H1 (cell line): ENCODE data around the gene ZNF511. TPM values are rescaled to one million over a fixed set of nuclear protein-coding genes. Genes with fewer than 3 reads are reported as not detected.

ENCODE experiments used
- CTCF ChIA-PET: fragments of 300-600 bp; sonication (Branson Sonifier 250); formaldehyde crosslinking; loops from one replicate; lab custom pipeline; 2021; ENCODE audit not compliant: partially characterized antibody; lab: Charles Lee
- POLR2A ChIA-PET: fragments of 300-600 bp; sonication (Branson Sonifier 250); formaldehyde crosslinking; loops from one replicate; lab custom pipeline; 2021; ENCODE audit warnings: inconsistent platforms; ENCODE audit not compliant: partially characterized antibody; lab: Charles Lee
- DNase-seq, 2 experiments: peaks; one replicate each; pipeline versions ENCODE4 v3.0.0 to v3.0.0-alpha.2; 2010 to 2022; ENCODE audit warnings: low spot score in 2 of 2, low read depth in 1 of 2, mixed read lengths in 1 of 2
- FAIRE-seq: peaks from 2 replicates; lab custom pipeline; 2011; peaks lifted over from hg19 to GRCh38; lab: Jason Lieb, UNC
- H2AFZ ChIP-seq: 2 replicates; pipeline ENCODE4 v1.8.1; 2012; ENCODE audit warnings: low read length, inconsistent platforms
- H2AK5ac ChIP-seq: 2 replicates; pipeline ENCODE4 v1.6.1; 2013; ENCODE audit warnings: low read depth, low read length
- H2BK120ac ChIP-seq: replicated peaks from 2 replicates; pipeline ENCODE3; 2013; ENCODE audit warnings: low read depth, low read length, inconsistent platforms
- H2BK12ac ChIP-seq: 2 replicates; pipeline ENCODE4 v1.6.1; 2013; ENCODE audit warnings: low read depth, low read length
- H2BK15ac ChIP-seq: 2 replicates; pipeline ENCODE4 v1.6.1; 2013; ENCODE audit warnings: low read length
- H2BK20ac ChIP-seq: 2 replicates; pipeline ENCODE4 v1.6.1; 2013; ENCODE audit warnings: low read length
- H2BK5ac ChIP-seq: 2 replicates; pipeline ENCODE4 v1.6.1; 2013; ENCODE audit warnings: low read depth, low read length
- H3K14ac ChIP-seq: 2 replicates; pipeline ENCODE4 v1.6.1; 2013; ENCODE audit warnings: inconsistent platforms; ENCODE audit not compliant: insufficient read length
- H3K18ac ChIP-seq: 2 replicates; pipeline ENCODE4 v1.6.1; 2013; ENCODE audit warnings: low read length; ENCODE audit errors: extremely low read depth
- H3K23ac ChIP-seq: 2 replicates; pipeline ENCODE4 v1.6.1; 2013; ENCODE audit warnings: inconsistent platforms; ENCODE audit not compliant: insufficient read length
- H3K23me2 ChIP-seq: 2 replicates; pipeline ENCODE4 v1.6.1; 2013; ENCODE audit warnings: low read depth, low read length
- H3K27ac ChIP-seq: 2 replicates; pipeline ENCODE4 v1.6.1; 2011; ENCODE audit warnings: low read depth, low read length, inconsistent platforms
- H3K27me3 ChIP-seq, 4 experiments: replicated peaks in 1 of 4; 1 replicate in 1 of 4; 2 replicates in 3 of 4; pipeline versions ENCODE4 v1.6.1 to v1.8.1; 2011 to 2013; ENCODE audit warnings: low read length in 3 of 4, mild to moderate bottlenecking in 3 of 4, inconsistent platforms in 2 of 4, mixed read lengths in 2 of 4, moderate library complexity in 1 of 4; ENCODE audit not compliant: control insufficient read depth in 3 of 4, insufficient read depth in 3 of 4; ENCODE audit errors: extremely low read depth in 1 of 4
- H3K36me3 ChIP-seq, 4 experiments: 2 replicates each; pipeline versions ENCODE4 v1.6.1 to v1.8.1; 2011 to 2013; ENCODE audit warnings: mild to moderate bottlenecking in 4 of 4, low read length in 3 of 4, moderate library complexity in 2 of 4, control low read depth in 1 of 4, inconsistent platforms in 1 of 4; ENCODE audit not compliant: insufficient read depth in 4 of 4, control insufficient read depth in 2 of 4
- H3K4ac ChIP-seq: replicated peaks from 2 replicates; pipeline ENCODE3; 2013; ENCODE audit warnings: low read length, low read depth, mixed read lengths, inconsistent platforms; ENCODE audit not compliant: insufficient read length
- H3K4me1 ChIP-seq, 4 experiments: replicated peaks in 1 of 4; 1 replicate in 1 of 4; 2 replicates in 3 of 4; pipeline versions ENCODE4 v1.6.1 to v1.8.1; 2011 to 2013; ENCODE audit warnings: low read length in 3 of 4, inconsistent platforms in 2 of 4, mixed read lengths in 1 of 4; ENCODE audit not compliant: insufficient read depth in 4 of 4, control insufficient read depth in 3 of 4
- H3K4me2 ChIP-seq, 2 experiments: 2 replicates each; pipeline versions ENCODE4 v1.6.1 to v1.8.1; 2011 to 2013; ENCODE audit warnings: low read depth in 2 of 2, low read length in 2 of 2, control low read depth in 1 of 2, inconsistent platforms in 1 of 2, mild to moderate bottlenecking in 1 of 2; ENCODE audit not compliant: insufficient read depth in 1 of 2
- H3K4me3 ChIP-seq, 4 experiments: fragments of 200-600, 300-600 bp in 1 of 4; sonication (generic), shearing (Covaris generic), sonication (Bioruptor Twin) in 1 of 4; 2 replicates each; pipeline versions ENCODE4 v1.5.1 to v1.8.1; 2011 to 2016; ENCODE audit warnings: low read length in 4 of 4, low read depth in 3 of 4, control low read depth in 2 of 4, inconsistent platforms in 2 of 4, mild to moderate bottlenecking in 2 of 4, mixed read lengths in 1 of 4, moderate library complexity in 1 of 4; ENCODE audit not compliant: insufficient read depth in 2 of 4; ENCODE audit errors: extremely low read depth in 1 of 4
- H3K56ac ChIP-seq: replicated peaks from 2 replicates; pipeline ENCODE3; 2013; ENCODE audit warnings: low read depth, mild to moderate bottlenecking, mixed read lengths, low read length, inconsistent platforms; ENCODE audit not compliant: insufficient read length
- H3K79me1 ChIP-seq: 2 replicates; pipeline ENCODE4 v1.6.1; 2013; ENCODE audit warnings: low read depth, low read length, control low read depth
- H3K79me2 ChIP-seq, 2 experiments: 2 replicates each; pipeline versions ENCODE4 v1.6.1 to v1.8.1; 2012 to 2013; ENCODE audit warnings: low read length in 2 of 2, mild to moderate bottlenecking in 2 of 2, inconsistent platforms in 1 of 2; ENCODE audit not compliant: insufficient read depth in 2 of 2, control insufficient read depth in 1 of 2
- H3K9ac ChIP-seq, 4 experiments: replicated peaks in 1 of 4; 1 replicate in 1 of 4; 2 replicates in 3 of 4; pipeline versions ENCODE4 v1.6.1 to v1.8.1; 2011 to 2013; ENCODE audit warnings: low read depth in 3 of 4, low read length in 3 of 4, control low read depth in 2 of 4, mild to moderate bottlenecking in 2 of 4, moderate library complexity in 2 of 4, inconsistent platforms in 1 of 4; ENCODE audit errors: extremely low read depth in 1 of 4
- H3K9me3 ChIP-seq, 2 experiments: 2 replicates each; pipeline versions ENCODE4 v1.6.1 to v1.8.1; 2012 to 2013; ENCODE audit warnings: mild to moderate bottlenecking in 2 of 2, moderate library complexity in 2 of 2, control low read depth in 1 of 2, inconsistent platforms in 1 of 2, low read depth in 1 of 2, low read length in 1 of 2, mixed read lengths in 1 of 2; ENCODE audit not compliant: insufficient read depth in 2 of 2
- H4K20me1 ChIP-seq, 2 experiments: replicated peaks in 1 of 2; 2 replicates each; pipeline versions ENCODE3 to v1.8.1; 2011 to 2013; ENCODE audit warnings: inconsistent platforms in 2 of 2, low read length in 2 of 2, mild to moderate bottlenecking in 1 of 2; ENCODE audit not compliant: insufficient read depth in 2 of 2, control insufficient read depth in 1 of 2
- H4K5ac ChIP-seq: 2 replicates; pipeline ENCODE4 v1.6.1; 2013; ENCODE audit warnings: low read length, low read depth, mixed read lengths, inconsistent platforms; ENCODE audit not compliant: insufficient read length
- H4K8ac ChIP-seq: 2 replicates; pipeline ENCODE4 v1.8.0; 2013; ENCODE audit warnings: mild to moderate bottlenecking, moderate library complexity, low read length, inconsistent platforms; ENCODE audit not compliant: insufficient read depth; ENCODE audit errors: extremely low read depth
- H4K91ac ChIP-seq: replicated peaks from 2 replicates; pipeline ENCODE3; 2013; ENCODE audit warnings: low read length, mixed read lengths, inconsistent platforms; ENCODE audit not compliant: insufficient read length
- EZH2 ChIP-seq: fragments of 200-600 bp; sonication (generic); IDR thresholded peaks from 2 replicates; pipeline ENCODE4 v1.7.1; 2012; ENCODE audit warnings: low read depth, mild to moderate bottlenecking, moderate library complexity, low read length, inconsistent platforms; ENCODE audit not compliant: severe bottlenecking
- MAX ChIP-seq: IDR thresholded peaks from 2 replicates; pipeline ENCODE4 v1.6.1; 2012; ENCODE audit warnings: inconsistent platforms
- SUZ12 ChIP-seq: fragments of 200-600 bp; sonication (generic); IDR thresholded peaks from 2 replicates; pipeline ENCODE4 v1.6.1; 2012; ENCODE audit warnings: mild to moderate bottlenecking, inconsistent platforms, low read length, moderate library complexity, mixed read lengths
- ZNF274 ChIP-seq: IDR thresholded peaks from 2 replicates; pipeline ENCODE4 v1.7.0; 2012; ENCODE audit warnings: low read length, borderline replicate concordance; ENCODE audit errors: extremely low read depth
- WGBS, 2 experiments: shearing (Covaris generic) in 1 of 2; methylation state at CpG; one replicate each; pipeline versions ENCODE4 v1.1.6 to v1.1.7; 2013 to 2015; ENCODE audit warnings: low lambda C conversion rate in 2 of 2, mixed read lengths in 2 of 2, inconsistent platforms in 1 of 2, low coverage in 1 of 2, missing lambda C conversion rate in 1 of 2; ENCODE audit not compliant: insufficient replicate concordance in 2 of 2, insufficient coverage in 1 of 2, insufficient read length in 1 of 2; ENCODE audit errors: extremely low coverage in 1 of 2, missing lambda C conversion rate in 1 of 2; 5-methylcytosine and 5-hydroxymethylcytosine counted together
- polyA plus RNA-seq, 7 experiments: library from polyadenylated mRNA; depleted of rRNA in 3 of 7; stranded (reverse) in 5 of 7; unstranded in 2 of 7; fragments of >200 nt in 5 of 7; fragments of 200-250 nt in 2 of 7; gene quantifications; 1 replicate in 5 of 7; 2 replicates in 1 of 7; 4 replicates in 1 of 7; pipeline versions ENCODE4 v1.2.1 to v1.2.3, GENCODE V29; 2011 to 2013; ENCODE audit warnings: missing spikeins in 2 of 7, mixed read lengths in 2 of 7
- total RNA-seq: library from RNA; stranded (reverse); fragmentation: NEBNext Ultra II Directional; extraction: Animal tissue kit (Norgen Biotek cat#: 25700); gene quantifications from 2 replicates; pipeline ENCODE4 v1.2.1, GENCODE V29; 2021

Gene ZNF511
- total and polyA plus RNA-seq, 2 of the 8 experiments (the other 6 are each of a cell fraction or from before 2014, with no cell fraction given): 55.4 to 71.7 TPM

DNA sequence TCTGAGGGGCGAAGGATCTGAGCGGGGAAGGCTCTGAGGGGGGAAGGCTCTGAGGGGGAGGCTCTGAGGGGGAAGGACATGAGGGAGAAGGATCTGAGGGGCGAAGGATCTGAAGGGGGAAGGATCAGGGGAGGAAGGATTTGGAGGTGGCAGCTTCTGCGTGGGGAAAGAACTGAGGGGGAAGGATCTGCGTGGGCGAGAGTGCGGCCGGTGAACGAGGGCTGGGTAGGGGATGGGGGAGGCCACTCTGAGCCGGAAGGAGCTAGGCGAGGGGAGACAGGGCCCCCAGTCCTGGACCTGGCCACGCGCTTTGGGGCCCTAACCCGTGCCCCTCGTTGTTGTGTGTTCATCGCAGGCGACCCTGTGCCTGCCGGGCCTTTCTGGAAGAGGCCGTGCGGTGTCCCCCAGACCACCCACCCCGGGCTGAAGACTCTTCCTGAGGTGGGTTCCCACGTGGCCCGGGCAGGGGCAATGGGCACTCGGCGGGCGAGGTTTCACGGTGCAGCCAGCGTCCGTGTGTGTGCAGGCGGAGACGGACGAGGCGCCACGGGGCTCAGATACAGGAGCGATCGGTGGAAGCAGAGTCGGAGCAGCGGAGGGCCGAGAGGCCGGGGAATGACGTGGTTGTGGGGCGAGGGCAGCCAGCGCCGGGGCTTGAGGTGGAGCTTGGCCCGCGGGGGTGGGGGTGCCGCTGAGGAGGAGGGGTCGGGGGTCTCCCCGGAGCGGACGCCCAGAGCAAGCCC lies 26.0 kb downstream of the ZNF511 start:
- H3K4me2 ChIP-seq: peak overlapping the region; percentile 35 to 64
- H2AK5ac ChIP-seq: no peak overlapping the region
- peak overlapping the region; percentile 65; the same call in 1 of the 2 replicates for H4K8ac ChIP-seq
- no peaks in the 10 kb centered on the region; a peak in 1 of 8 replicates for H3K36me3 ChIP-seq
- H3K4me3 ChIP-seq: peak overlapping the region; percentile 7 to 58 (median 32); a peak in 6 of 8 replicates
- peaks cover 32% of the 10 kb centered on the region; the same call in 1 of the 2 replicates for H3K23me2 ChIP-seq
- H4K5ac ChIP-seq: no peak overlapping the region
- peaks cover 0 to 12% of the 10 kb centered on the region in 2 experiments; a peak in 1 of 4 replicates for H3K9me3 ChIP-seq
- H2BK120ac ChIP-seq: no peak overlapping the region
- no peak for TF ChIP-seq ZNF274
- peak; percentile 68 for TF ChIP-seq SUZ12
- peak; percentile 21 for TF ChIP-seq EZH2
- peak; percentile 51; the same call in 1 of the 2 replicates for TF ChIP-seq MAX
- TF ChIP-seq, all 59 proteins: peak for 3
- no peak overlapping the region for H4K91ac ChIP-seq
- no peak for FAIRE-seq
- peaks cover 0 to 18% of the 10 kb centered on the region in 2 experiments for H4K20me1 ChIP-seq
- peaks cover 27 to 64% (median 57%) of the 10 kb centered on the region in 4 experiments for H3K27me3 ChIP-seq
- no peak overlapping the region for H3K14ac ChIP-seq
- no peak overlapping the region for H3K27ac ChIP-seq
- ChIA-PET POLR2A (interaction anchor here (0.6 to 2.2 kb wide), 3 partner anchors 9 to 27 kb away, joined by 3 to 8 read pairs (median 4); no protein-coding TSS in a partner anchor), CTCF (interaction anchor here (0.9 kb wide), 1 partner anchor 27 kb away, joined by 3 read pairs; no protein-coding TSS in a partner anchor)
- H2BK12ac ChIP-seq: no peak overlapping the region
- 0 out of 2 replicates have a peak overlapping the region, but pooled peaks have one; percentile 13 for H3K18ac ChIP-seq
- H2AFZ ChIP-seq: no peak overlapping the region
- H3K79me1 ChIP-seq: no peaks in the 10 kb centered on the region
- no peak overlapping the region for H3K23ac ChIP-seq
- no peak overlapping the region; a peak in 1 of 7 replicates for H3K9ac ChIP-seq
- H3K4me1 ChIP-seq: peaks cover 0 to 18% (median 4%) of the 10 kb centered on the region in 4 experiments; a peak in 5 of 7 replicates
- no peak overlapping the region for H2BK20ac ChIP-seq
- H3K56ac ChIP-seq: no peak overlapping the region
- H2BK15ac ChIP-seq: no peak overlapping the region
- H2BK5ac ChIP-seq: no peak overlapping the region
- 29% methylated on average over 33 of the region's 51 CpGs; no CpG with 5 or more reads in 1 of the 2 experiments for WGBS, 2 experiments
- H3K4ac ChIP-seq: no peak overlapping the region
- DNase-seq: peak in 1 of 2 experiments; percentile 66
- H3K79me2 ChIP-seq: no peaks in the 10 kb centered on the region
